ENCODE data around the gene LSR.
"Not testable (repeated sequence)": the region's sequence is repeated elsewhere in the genome, so short reads cannot be mapped to it uniquely, and the experiment has no call there.

DNA sequence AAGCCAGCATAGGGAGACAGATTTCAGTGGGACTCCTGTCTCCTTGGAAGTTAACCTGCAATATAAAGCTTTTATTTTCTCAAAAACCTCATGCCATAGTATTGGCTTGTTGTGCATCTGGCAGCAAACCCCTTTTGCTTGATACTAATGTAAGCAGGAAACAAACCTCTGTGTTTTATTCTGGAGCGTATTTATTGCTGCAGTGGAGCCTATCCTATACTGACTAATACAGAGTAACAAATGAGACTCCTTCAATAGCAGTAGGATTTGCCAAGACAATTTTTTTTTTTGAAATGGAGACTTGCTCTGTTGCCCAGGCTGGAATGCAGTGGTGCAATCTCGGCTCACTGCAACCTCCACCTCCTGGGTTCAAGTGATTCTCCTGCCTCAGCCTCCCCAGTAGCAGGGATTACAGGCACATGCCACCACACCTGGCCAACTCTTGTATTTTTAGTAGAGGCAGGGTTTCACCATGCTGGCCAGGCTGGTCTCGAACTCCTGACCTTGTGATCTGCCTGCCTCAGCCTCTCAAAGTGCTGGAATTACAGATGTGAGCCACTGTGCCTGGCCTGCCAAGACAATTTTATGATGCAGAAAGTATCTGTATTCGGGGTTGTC is 27.7 kb upstream of the LSR start:
- TF ChIP-seq, protein P1, sequence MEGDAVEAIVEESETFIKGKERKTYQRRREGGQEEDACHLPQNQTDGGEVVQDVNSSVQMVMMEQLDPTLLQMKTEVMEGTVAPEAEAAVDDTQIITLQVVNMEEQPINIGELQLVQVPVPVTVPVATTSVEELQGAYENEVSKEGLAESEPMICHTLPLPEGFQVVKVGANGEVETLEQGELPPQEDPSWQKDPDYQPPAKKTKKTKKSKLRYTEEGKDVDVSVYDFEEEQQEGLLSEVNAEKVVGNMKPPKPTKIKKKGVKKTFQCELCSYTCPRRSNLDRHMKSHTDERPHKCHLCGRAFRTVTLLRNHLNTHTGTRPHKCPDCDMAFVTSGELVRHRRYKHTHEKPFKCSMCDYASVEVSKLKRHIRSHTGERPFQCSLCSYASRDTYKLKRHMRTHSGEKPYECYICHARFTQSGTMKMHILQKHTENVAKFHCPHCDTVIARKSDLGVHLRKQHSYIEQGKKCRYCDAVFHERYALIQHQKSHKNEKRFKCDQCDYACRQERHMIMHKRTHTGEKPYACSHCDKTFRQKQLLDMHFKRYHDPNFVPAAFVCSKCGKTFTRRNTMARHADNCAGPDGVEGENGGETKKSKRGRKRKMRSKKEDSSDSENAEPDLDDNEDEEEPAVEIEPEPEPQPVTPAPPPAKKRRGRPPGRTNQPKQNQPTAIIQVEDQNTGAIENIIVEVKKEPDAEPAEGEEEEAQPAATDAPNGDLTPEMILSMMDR (IDR thresholded peaks at IDR 0.05 in 2 of 3, conservative IDR thresholded peaks at IDR 0.05 in 1 of 3; ENCODE audit: borderline replicate concordance in 1 of 3, insufficient read depth in 1 of 3, low read depth in 2 of 3, low read length in 2 of 3), result not testable (repeated sequence)
- TF ChIP-seq ZNF274 (IDR thresholded peaks at IDR 0.05; ENCODE audit: low read depth, low read length); POLR2A (IDR thresholded peaks at IDR 0.05; ENCODE audit: borderline replicate concordance, extremely low read depth, insufficient read depth, insufficient read length); FOSL1 (IDR thresholded peaks at IDR 0.05; ENCODE audit: low read depth): not testable (repeated sequence)
